ENCODE measurements around the gene KRT8.

DNA sequence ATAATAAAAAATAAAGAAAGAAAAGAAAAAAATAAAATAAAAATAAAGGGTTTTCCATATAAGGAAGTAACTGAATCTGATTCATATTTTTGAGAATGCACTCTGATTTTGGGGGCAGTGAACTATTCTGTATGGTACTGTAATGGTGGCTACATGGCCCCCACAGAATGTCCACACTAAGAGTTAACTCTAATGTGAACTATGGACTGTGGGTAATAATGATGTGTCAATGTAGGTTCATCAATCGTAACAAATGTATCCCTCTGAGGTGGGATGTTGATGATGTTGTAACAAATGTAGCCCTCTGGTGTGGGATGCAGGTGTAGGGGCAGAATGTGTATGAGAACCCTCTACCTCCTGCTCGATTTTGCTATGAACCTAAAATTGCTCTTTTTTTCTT, 13.8 kb downstream of the KRT8 start:
- TF ChIP-seq ARNTL (CRISPR knock-in tag; IDR thresholded peaks at IDR 0.05; ENCODE audit: borderline replicate concordance, low read depth) = no peak
- no peak for TF ChIP-seq ESRRG (CRISPR knock-in tag; IDR thresholded peaks at IDR 0.05)
- TF ChIP-seq, protein P1, sequence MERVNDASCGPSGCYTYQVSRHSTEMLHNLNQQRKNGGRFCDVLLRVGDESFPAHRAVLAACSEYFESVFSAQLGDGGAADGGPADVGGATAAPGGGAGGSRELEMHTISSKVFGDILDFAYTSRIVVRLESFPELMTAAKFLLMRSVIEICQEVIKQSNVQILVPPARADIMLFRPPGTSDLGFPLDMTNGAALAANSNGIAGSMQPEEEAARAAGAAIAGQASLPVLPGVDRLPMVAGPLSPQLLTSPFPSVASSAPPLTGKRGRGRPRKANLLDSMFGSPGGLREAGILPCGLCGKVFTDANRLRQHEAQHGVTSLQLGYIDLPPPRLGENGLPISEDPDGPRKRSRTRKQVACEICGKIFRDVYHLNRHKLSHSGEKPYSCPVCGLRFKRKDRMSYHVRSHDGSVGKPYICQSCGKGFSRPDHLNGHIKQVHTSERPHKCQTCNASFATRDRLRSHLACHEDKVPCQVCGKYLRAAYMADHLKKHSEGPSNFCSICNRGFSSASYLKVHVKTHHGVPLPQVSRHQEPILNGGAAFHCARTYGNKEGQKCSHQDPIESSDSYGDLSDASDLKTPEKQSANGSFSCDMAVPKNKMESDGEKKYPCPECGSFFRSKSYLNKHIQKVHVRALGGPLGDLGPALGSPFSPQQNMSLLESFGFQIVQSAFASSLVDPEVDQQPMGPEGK (CRISPR knock-in tag; IDR thresholded peaks at IDR 0.05; ENCODE audit: borderline replicate concordance) = no peak
- TF ChIP-seq GLIS3 (CRISPR knock-in tag; IDR thresholded peaks at IDR 0.05) = no peak
- TF ChIP-seq BACH2 (CRISPR knock-in tag; IDR thresholded peaks at IDR 0.05; ENCODE audit: borderline replicate concordance) = no peak
- no peak for TF ChIP-seq RARB (CRISPR knock-in tag; IDR thresholded peaks at IDR 0.05)
- TF ChIP-seq, protein P2, sequence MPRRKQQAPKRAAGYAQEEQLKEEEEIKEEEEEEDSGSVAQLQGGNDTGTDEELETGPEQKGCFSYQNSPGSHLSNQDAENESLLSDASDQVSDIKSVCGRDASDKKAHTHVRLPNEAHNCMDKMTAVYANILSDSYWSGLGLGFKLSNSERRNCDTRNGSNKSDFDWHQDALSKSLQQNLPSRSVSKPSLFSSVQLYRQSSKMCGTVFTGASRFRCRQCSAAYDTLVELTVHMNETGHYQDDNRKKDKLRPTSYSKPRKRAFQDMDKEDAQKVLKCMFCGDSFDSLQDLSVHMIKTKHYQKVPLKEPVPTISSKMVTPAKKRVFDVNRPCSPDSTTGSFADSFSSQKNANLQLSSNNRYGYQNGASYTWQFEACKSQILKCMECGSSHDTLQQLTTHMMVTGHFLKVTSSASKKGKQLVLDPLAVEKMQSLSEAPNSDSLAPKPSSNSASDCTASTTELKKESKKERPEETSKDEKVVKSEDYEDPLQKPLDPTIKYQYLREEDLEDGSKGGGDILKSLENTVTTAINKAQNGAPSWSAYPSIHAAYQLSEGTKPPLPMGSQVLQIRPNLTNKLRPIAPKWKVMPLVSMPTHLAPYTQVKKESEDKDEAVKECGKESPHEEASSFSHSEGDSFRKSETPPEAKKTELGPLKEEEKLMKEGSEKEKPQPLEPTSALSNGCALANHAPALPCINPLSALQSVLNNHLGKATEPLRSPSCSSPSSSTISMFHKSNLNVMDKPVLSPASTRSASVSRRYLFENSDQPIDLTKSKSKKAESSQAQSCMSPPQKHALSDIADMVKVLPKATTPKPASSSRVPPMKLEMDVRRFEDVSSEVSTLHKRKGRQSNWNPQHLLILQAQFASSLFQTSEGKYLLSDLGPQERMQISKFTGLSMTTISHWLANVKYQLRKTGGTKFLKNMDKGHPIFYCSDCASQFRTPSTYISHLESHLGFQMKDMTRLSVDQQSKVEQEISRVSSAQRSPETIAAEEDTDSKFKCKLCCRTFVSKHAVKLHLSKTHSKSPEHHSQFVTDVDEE (CRISPR knock-in tag; IDR thresholded peaks at IDR 0.05) = no peak
- TF ChIP-seq ZFP3 (CRISPR knock-in tag; IDR thresholded peaks at IDR 0.05) = no peak
- TF ChIP-seq TOX (CRISPR knock-in tag; IDR thresholded peaks at IDR 0.05; ENCODE audit: borderline replicate concordance) = no peak
- no peak for TF ChIP-seq ZC3H10 (CRISPR knock-in tag; IDR thresholded peaks at IDR 0.05)
- TF ChIP-seq ZNF565 (CRISPR knock-in tag; conservative IDR thresholded peaks at IDR 0.05; ENCODE audit: low read depth) = no peak
- TF ChIP-seq, protein P3, sequence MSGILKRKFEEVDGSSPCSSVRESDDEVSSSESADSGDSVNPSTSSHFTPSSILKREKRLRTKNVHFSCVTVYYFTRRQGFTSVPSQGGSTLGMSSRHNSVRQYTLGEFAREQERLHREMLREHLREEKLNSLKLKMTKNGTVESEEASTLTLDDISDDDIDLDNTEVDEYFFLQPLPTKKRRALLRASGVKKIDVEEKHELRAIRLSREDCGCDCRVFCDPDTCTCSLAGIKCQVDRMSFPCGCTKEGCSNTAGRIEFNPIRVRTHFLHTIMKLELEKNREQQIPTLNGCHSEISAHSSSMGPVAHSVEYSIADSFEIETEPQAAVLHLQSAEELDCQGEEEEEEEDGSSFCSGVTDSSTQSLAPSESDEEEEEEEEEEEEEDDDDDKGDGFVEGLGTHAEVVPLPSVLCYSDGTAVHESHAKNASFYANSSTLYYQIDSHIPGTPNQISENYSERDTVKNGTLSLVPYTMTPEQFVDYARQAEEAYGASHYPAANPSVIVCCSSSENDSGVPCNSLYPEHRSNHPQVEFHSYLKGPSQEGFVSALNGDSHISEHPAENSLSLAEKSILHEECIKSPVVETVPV (CRISPR knock-in tag; IDR thresholded peaks at IDR 0.05) = no peak
- TF ChIP-seq, protein P4, sequence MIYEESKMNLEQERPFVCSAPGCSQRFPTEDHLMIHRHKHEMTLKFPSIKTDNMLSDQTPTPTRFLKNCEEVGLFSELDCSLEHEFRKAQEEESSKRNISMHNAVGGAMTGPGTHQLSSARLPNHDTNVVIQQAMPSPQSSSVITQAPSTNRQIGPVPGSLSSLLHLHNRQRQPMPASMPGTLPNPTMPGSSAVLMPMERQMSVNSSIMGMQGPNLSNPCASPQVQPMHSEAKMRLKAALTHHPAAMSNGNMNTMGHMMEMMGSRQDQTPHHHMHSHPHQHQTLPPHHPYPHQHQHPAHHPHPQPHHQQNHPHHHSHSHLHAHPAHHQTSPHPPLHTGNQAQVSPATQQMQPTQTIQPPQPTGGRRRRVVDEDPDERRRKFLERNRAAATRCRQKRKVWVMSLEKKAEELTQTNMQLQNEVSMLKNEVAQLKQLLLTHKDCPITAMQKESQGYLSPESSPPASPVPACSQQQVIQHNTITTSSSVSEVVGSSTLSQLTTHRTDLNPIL (CRISPR knock-in tag; IDR thresholded peaks at IDR 0.05; ENCODE audit: low read depth) = no peak
